MG63 (cell line): Measurements from ENCODE around the gene PACS2. TPM values are rescaled to one million over a fixed set of nuclear protein-coding genes. Genes with fewer than 3 reads are reported as not detected.
"Not testable (repeated sequence)": the region's sequence is repeated elsewhere in the genome, so short reads cannot be mapped to it uniquely, and the experiment has no call there.

Experiments
- DNase-seq: peaks from one replicate; pipeline ENCODE4 v3.0.0-alpha.2; 2020
- H3K27me3 ChIP-seq: fragments of 250-450 bp; sonication (Bioruptor Pico); 2 replicates; pipeline ENCODE4 v1.5.1; 2020; ENCODE audit warnings: mild to moderate bottlenecking, moderate library complexity
- H3K36me3 ChIP-seq: fragments of 250-450 bp; sonication (Bioruptor Pico); 2 replicates; pipeline ENCODE4 v1.5.1; 2020; ENCODE audit warnings: mild to moderate bottlenecking, moderate library complexity
- H3K4me3 ChIP-seq: fragments of 250-450 bp; sonication (Bioruptor Pico); 2 replicates; pipeline ENCODE4 v1.5.1; 2020; ENCODE audit warnings: mild to moderate bottlenecking, moderate library complexity
- H3K9me3 ChIP-seq: fragments of 250-450 bp; sonication (Bioruptor Pico); 2 replicates; pipeline ENCODE4 v1.5.1; 2020; ENCODE audit warnings: mild to moderate bottlenecking, moderate library complexity
- total RNA-seq: library from RNA; depleted of rRNA; stranded (reverse); fragments of >200 nt; shearing (Covaris generic); gene quantifications from 2 replicates; pipeline ENCODE4 v1.2.3, GENCODE V29; 2014; ENCODE audit warnings: low replicate concordance

The PACS2 gene
- total RNA-seq, 1 experiment from 2014 or later: 18.6 TPM

DNA sequence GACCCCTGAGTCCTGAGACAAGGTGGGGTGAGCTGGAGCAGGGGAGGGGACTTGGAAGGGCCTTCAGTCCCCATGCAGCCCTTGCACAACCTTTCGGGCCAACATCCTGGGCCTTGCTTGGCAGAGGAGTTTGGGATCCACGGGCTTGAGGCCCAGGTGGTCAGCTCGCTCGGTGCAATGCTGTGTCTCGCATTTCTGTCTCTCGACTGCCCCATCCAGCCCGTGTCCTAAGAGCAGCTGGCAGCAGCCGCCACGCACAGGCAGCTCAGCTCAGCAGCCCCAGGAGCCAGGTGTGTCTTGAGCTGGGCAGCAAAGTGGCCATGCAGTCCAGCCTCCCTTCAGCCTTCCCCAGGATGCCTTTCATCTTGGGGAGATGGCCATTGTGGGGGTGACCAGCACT lies 10.8 kb downstream of the PACS2 start:
- Histone ChIP-seq H3K36me3 (no peaks in the 10 kb centered on the region), H3K4me3 (no peak overlapping the region), H3K27me3 (no peaks in the 10 kb centered on the region), H3K9me3 (no peaks in the 10 kb centered on the region)
- no peak for DNase-seq

DNA sequence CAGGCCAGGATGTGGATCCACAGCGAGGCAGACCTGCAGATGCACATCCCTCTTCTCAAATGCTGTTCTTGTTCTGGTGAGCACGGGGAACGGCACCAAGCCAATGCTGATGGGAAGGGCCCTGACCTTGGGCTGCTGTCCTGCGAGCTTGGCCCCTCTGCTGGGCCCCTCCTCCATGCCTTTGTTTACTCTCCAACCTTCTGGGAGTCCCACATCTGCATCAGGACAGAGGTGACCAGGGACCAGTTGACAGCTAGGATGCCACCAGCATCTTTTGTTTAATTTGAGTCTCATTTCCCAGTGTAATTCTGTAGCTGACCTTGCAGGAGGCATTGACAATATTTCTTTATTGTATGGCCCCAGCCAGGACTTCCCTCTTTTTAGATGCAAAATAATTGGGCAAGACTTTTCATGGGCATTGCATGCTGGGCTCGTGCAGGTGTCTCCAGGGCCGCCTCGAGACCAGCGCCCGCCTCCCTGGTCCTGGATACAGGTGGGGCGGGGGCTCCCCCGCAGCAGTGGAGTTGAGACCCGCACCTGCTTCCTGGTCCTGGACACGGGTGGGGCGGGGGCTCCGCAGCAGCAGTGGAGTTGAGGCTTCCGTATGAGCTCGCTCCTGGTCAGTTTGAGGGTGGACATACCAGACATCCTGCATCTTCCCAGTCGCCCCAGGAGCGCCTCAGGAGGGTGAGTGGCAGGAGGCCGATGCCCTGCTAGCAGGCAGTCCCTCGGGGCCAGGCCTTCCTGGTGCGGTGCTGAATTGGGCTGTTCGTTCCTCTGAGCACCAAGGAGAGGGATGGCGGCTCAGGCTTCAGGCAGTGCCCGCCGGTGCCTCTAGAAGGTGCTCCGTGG lies 11.4 kb downstream of the PACS2 start:
- H3K9me3 ChIP-seq: no peaks in the 10 kb centered on the region
- H3K4me3 ChIP-seq: no peak overlapping the region
- DNase-seq: no peak
- no peaks in the 10 kb centered on the region for H3K27me3 ChIP-seq
- H3K36me3 ChIP-seq: no peaks in the 10 kb centered on the region

DNA sequence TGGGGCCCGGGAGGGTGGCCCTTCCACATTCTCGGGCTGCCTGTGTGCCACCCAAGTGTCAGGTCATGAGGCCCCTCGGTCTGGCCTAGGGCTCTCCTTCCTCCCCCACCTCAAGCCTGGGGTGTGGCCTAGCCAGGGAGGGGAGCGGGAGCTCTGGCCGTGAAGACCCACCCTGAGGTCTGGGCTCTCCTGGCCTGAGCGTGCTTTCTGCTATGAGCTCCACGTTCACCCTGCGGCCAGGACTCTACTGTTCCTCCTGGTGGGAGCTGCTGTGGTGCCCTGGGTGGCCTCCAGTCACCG lies 12.0 kb downstream of the PACS2 start:
- no peak overlapping the region for H3K4me3 ChIP-seq
- no peaks in the 10 kb centered on the region for H3K36me3 ChIP-seq
- no peak for DNase-seq
- H3K9me3 ChIP-seq: no peaks in the 10 kb centered on the region
- H3K27me3 ChIP-seq: no peaks in the 10 kb centered on the region

DNA sequence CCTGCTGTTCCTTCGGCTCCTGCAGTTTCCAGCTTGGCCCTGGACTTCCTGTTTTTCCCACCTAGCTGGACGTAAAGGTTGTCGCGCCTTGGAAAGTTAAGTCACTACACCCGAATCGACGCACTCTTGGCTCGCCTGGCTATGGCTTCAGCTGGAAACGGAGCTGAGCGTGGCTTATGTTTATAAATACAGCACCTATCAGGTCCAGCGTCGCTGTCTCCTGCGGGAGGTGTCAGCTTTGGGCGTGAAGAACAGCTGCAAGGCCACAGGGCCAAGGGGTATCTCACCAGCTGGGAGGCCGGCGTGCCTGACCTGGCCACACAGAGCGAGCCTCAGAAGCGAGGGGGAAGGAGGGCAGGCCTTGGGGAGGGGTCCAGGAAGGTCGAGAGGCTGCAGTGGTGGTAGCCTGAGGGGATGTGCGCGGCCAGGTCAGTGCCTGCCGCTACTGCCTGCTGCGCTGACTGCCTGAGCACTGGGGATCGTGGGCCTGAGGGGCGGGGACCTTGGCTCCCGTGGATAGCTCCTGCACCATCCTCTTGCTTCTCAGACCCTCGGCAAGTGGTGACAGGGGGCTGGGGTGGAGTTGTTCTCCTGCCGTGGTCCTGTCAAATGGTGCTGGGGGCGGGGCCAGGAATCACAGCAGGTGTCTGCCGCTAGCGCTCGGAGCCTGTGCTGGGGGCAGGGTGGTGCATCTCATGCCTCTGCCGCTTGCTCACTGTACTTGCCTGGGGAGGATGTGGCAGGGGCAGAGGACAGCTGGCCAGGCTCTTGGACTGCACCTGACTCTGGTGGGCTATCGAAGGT lies 12.5 kb downstream of the PACS2 start:
- H3K9me3 ChIP-seq: no peaks in the 10 kb centered on the region
- DNase-seq: no peak
- H3K27me3 ChIP-seq: no peaks in the 10 kb centered on the region
- H3K36me3 ChIP-seq: no peaks in the 10 kb centered on the region
- no peak overlapping the region for H3K4me3 ChIP-seq

DNA sequence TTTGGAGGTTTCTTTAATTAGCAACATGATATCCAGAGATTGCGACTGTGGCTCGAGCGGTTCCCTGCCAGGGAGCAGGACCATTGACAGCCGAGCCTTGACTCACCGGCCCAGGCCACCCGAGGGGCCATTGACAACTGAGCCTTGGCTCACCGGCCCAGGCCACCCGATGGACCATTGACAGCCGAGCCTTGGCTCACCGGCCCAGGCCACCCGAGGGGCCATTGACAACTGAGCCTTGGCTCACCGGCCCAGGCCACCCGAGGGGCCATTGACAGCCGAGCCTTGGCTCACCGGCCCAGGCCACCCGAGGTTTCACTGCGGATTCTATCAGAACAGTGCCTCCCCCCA lies 13.1 kb downstream of the PACS2 start:
- not testable (repeated sequence) for H3K36me3 ChIP-seq, H3K4me3 ChIP-seq, H3K9me3 ChIP-seq, H3K27me3 ChIP-seq, DNase-seq

DNA sequence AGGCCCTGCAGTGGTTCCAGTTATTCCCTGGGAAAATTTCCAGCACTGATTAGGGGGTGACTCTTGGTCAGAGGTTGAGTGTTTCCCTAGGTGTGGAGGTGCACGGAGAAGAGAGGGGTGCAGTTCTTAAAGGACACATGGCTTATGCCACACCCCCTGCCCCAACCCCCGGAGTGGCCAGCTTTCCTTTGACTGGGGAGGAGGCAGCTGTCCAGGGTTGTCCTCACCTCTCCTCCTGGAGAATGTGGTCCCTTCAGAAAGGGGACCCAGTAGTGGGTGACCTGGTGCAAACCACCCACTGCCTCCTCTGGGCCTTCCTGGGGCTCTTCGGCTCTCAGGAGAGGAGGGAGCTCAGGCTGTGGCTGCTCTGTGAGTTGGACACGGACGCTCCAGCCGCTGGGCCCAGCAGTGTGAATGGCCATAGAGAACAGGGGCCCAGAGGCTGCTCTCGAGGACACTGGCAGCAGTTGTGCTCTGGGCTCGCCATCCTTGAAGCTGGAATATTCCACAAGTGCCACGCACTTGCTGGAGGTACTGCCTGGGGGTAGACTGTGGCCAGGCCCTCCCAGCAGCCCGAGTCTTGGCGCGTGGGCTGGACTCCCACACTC lies 13.6 kb downstream of the PACS2 start:
- Histone ChIP-seq H3K27me3 (no peaks in the 10 kb centered on the region), H3K36me3 (no peaks in the 10 kb centered on the region), H3K4me3 (no peak overlapping the region), H3K9me3 (no peaks in the 10 kb centered on the region)
- no peak for DNase-seq

DNA sequence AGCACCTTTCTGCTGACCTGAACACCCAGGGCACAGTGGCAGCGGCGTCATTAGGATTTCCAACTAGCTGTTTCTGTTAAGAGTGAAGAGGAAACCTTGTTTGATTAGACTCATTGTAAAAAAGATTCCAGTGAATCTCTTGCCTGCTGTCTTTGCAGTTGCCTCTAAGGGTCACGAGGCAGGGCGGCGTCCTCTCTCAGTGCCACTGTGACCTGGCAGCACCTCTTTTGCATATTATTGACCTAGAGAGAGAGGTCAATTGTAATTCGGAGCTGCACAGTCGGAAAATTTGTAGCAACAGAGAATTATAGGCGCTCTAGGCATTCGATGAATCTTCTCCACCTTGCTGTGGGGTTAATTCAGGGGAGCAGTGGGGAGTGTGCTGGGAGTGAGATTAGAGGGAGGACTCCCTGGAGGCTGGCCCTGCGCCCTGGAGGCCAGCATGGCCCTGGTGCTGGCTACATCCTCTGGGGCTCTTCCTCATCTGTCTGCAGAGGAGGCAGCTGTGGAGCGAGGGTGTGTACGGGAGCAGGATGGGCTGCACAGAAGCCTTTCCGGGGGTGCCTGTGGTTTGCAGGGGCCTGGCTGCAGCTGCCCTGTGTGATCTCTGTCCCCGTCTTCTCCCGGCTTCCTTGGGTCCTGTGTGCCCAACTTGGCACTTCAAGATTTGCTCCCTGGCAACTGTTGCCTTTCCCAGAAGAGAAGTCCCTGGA lies 14.3 kb downstream of the PACS2 start:
- Histone ChIP-seq H3K4me3 (no peak overlapping the region), H3K27me3 (no peaks in the 10 kb centered on the region), H3K9me3 (no peaks in the 10 kb centered on the region), H3K36me3 (no peaks in the 10 kb centered on the region)
- no peak for DNase-seq

DNA sequence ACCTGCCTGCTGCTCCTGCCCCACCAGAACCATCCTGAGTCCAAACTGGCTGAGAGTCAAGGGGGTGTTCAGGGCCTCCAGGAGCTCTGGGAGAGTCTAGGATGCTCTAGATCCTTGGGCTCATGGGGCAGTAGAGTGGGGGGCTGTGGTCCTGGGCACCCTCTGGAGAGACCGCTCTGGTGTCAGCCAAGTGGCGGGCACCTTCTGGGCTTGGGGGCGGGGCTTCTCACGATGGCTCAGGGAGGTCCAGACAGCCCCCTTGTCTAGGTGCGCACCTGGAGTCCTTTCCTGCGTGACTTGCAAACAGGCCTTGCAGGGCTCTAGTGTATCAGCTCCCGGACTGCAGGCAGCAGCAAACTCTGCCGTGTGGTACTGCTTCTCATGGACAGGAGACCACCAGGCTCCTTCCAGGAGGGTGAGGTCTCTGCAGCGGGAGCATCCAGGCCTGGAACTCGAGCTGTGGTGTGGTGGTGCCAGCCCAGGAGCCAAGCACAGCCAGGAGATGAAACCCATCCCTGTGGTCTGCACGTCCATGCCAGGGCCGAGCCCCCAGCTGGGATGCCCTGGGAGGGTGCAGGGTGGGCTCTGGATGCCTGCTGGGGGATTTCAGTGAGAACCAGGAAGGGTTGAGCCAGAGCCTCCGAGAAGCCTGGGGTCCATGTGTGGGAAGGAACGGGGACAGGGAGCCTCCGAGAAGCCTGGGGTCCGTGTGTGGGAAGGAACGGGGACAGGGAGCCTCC lies 15.0 kb downstream of the PACS2 start:
- no peak for DNase-seq
- no peaks in the 10 kb centered on the region for H3K27me3 ChIP-seq
- no peaks in the 10 kb centered on the region for H3K36me3 ChIP-seq
- H3K9me3 ChIP-seq: no peaks in the 10 kb centered on the region
- no peak overlapping the region for H3K4me3 ChIP-seq

DNA sequence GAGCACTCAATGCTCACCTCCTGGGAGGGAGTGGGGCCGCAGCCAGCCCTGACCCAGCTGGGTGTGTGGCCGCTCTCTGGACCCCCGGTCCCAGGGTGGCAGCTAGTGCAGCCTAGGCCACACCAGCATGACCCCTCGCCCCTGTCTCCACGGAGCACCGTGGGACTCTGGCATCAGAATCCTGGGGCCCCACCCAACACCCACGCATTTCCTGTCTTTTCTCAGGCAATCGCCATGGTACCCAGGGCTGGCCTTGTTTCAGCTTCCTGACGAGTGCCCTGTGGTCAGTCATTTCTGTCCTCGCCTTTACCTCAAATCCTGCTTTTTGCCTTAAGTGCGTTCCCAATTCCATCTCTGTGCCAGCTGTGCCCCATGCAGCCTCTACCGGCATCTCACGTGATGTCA lies 15.9 kb downstream of the PACS2 start:
- Histone ChIP-seq H3K4me3 (no peak overlapping the region), H3K9me3 (no peaks in the 10 kb centered on the region), H3K36me3 (no peaks in the 10 kb centered on the region), H3K27me3 (no peaks in the 10 kb centered on the region)
- DNase-seq: peak; percentile 74

DNA sequence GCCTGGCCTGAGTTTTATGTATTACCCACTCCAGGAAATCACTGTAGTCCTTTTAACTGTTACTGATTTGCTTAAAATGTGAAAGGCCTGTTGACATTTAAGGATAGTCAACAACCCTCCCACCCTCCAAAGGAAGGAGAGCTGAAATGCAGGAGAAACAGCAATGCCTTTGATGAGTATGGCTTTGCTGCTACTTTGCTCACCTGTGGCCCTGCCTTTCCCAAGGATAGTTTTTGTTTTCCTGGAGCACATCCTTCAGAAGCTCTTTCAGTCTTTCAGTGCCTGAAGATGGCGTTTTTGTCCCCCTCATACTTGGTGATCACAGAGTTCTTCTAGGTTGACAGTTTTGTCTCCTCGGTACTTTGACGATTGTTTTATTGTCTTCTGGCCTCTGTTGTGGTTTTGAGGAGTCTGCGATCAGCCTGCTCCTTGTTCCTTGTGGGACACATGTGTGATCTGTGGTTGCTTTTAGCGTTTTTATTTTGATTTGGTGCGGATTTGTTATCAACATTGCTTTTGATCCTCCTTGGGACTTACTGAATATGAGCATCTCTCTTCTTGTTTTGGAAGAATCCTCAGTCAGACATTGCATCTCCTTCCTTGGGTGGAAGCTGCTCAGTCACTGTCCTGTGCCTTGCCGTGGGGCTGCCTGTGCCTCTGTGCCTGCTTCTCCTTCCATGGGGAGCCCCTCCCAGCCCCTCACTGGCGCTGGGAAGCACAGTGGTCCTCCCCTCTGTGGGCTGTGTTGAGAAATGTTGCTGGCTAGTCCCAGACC lies 17.2 kb downstream of the PACS2 start:
- no peak for DNase-seq
- H3K9me3 ChIP-seq: no peaks in the 10 kb centered on the region
- no peaks in the 10 kb centered on the region for H3K36me3 ChIP-seq
- H3K4me3 ChIP-seq: no peak overlapping the region
- no peaks in the 10 kb centered on the region for H3K27me3 ChIP-seq

DNA sequence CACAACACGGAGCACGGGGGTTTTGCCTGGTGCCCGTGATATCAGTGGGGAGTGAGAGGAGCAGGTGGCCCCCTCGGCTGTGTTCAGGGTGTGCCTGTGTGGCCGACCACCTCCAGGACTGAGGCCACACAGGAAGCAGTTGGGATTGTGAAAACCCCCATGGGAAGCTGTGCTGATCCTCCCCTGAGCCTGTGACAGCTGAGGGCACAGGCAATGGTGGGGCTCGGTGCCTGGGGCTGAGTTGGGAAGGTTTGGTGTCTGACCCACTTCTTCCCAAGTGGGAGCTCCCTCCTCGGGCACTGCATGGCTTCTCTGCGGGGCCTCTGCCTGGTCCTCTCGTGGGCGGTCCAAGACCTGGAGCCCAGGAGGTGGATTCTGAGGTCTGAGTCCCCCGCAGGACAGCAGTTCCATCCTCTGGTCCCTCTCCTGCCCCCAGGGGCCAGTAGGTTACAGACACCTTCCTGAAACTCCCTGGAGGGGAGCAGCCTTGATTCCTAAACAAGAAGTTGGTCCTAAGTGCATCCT lies 17.9 kb downstream of the PACS2 start:
- H3K36me3 ChIP-seq: no peaks in the 10 kb centered on the region
- no peaks in the 10 kb centered on the region for H3K27me3 ChIP-seq
- H3K9me3 ChIP-seq: no peaks in the 10 kb centered on the region
- H3K4me3 ChIP-seq: no peak overlapping the region
- DNase-seq: no peak

DNA sequence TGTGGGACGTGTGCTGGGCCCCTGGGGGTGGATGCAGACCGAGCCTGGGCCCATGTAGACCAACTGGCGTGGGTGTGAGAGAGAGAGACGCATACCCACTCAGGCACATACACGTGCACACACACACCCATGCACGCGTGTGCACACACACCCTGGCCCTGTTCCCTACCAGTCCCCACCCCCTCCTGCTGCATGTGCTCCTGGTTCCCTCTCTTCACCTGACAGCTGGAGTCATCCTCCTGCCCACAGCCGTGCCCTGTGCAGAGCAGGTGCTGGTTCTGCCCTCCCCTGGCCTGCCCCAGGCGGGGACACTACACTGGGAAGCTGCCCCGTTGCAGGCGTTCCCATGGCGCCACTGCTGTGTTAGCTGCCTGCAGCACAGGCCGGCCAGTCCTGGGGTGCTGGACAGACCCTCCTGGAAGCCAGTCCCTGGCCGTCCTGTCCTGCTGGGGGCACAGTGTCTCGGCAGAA lies 18.5 kb downstream of the PACS2 start:
- H3K27me3 ChIP-seq: no peaks in the 10 kb centered on the region
- no peak for DNase-seq
- no peaks in the 10 kb centered on the region for H3K36me3 ChIP-seq
- H3K9me3 ChIP-seq: no peaks in the 10 kb centered on the region
- H3K4me3 ChIP-seq: no peak overlapping the region

DNA sequence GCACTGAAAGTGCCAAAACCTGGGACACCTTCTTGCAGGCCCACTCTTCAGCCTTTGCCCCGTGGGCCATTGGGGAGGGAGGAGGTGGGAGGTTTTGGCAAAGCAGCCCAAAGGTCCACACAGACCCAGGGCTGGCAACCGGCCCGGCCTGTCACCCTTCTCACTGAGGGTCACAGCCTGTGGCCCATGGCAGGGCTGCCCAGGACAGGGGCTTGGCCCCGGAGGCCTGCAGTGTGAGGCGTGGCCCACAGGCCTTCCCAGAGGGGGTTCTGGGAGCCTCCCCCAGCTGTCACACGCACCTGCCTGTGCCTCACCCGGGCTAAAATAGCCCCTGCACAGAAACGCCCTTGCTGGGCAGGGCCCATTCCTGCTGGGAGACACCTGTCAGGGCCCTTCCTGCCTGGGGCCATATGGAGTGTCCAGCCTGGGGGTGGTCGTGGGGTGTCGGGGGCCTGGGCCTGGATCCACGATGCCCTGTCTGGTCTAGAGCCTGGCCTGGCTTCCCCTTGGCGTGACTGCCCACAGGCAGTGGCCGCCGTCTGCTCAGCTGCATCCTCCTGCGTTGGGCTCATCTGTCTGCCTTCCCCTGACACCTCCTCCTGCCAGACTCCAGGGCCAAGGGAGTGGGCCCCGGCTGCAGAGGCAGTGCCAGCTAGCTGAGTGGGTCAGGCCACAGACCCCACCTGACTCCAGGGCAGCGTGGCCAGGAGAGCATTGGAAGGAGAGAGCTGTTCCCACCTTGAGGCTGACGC lies 19.2 kb downstream of the PACS2 start:
- no peaks in the 10 kb centered on the region for H3K36me3 ChIP-seq
- no peaks in the 10 kb centered on the region for H3K27me3 ChIP-seq
- H3K9me3 ChIP-seq: no peaks in the 10 kb centered on the region
- no peak overlapping the region for H3K4me3 ChIP-seq
- no peak for DNase-seq

DNA sequence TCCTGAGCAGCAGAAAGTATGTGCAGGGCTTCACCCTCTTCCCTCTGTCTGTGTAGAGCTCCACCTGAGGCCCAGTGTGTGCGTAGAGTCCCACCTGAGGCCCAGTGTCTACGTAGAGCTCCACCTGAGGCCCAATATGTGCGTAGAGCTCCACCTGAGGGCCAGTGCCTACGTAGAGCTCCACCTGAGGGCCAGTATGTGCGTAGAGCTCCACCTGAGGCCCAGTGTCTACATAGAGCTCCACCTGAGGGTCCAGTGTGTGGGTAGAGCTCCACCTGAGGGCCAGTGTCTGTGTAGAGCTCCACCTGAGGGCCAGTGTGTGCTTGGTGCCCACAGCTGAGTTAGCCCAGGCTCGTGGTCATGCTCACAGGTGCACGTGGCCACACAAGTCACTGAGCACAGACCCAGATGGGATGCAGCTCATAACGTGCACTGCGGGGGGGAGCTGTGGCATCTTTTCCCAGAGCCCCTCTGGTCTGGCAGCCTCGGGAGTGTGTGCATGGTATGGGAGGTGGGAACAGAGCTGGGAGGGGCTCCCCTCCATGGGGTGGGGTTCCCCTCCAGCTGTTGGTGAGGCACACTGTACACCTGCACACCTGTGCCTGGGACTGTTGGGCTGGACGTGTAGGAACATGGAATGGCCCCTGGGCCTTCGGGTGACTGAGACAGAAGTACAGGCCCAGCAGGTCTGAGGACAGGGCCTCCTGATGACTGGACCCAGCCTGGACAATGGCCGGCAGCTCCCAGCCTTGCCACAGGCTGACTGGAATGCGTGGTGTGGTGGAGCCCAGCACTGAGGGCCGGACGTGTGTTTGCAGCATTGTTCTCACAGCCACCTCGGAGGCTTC lies 20.1 kb downstream of the PACS2 start:
- DNase-seq: no peak
- Histone ChIP-seq H3K36me3 (no peaks in the 10 kb centered on the region), H3K27me3 (no peaks in the 10 kb centered on the region), H3K9me3 (no peaks in the 10 kb centered on the region), H3K4me3 (no peak overlapping the region)
